Stimulated activated CD4-positive, alpha-beta T cell treated with anti-CD3 and anti-CD28 coated beads, Interleukin-12 subunit alpha, Interleukin-12 subunit beta, amount 100 ng/mL, for 48 hours (primary cell): ENCODE measurements around the gene PARP1.
"Not testable (repeated sequence)": the region's sequence is repeated elsewhere in the genome, so short reads cannot be mapped to it uniquely, and the experiment has no call there.

Experiments used
- DNase-seq, 3 donors: peaks; one replicate each; pipeline ENCODE4 v3.0.0-alpha.2; 2020; ENCODE audit warnings: low read depth in 2 of 3, low spot score in 1 of 3

PARP1 gene

DNA sequence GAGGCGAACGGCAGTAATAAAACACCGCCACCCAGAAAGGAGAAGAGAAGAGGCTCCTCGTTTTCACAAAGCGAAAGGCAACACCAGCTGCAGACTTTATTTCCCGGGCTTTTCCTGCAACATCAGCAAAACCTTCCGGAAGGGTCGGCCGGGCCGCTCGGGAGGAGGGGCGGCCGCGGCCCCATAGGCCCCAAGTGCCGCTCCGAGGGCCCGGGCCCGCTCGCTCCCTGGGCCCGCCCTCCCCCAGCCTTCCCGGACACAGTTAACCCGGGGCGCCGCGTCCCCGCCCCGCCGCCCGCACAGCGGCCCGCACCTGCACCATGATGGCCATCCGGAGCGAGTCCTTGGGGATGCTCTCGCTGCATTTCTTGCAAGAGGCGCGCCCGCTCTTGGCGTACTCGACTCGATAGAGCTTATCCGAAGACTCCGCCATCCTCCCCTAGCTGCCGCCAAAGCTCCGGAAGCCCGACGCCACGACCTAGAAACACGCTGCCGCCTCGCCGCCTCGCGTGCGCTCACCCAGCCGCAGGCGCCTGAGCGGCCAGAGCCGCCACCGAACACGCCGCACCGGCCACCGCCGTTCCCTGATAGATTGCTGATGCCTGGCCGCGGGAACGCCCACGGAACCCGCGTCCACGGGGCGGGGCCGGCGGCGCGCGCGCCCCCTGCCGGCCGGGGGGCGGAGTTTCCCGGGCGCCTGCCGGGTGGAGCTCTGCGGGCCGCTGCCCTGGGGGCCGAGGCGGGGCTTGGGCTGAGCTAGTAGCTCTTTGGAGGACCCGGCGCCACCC, at the start of gene PARP1:
Gene PARP1, minus strand, starts transcription at position 597 of the 788 bp plus-strand sequence. Its CDS starts 164 bp downstream, at position 433.
- DNase-seq, result peak; percentile 81 to 84 (median 82)

- peak; percentile 23 to 46 (median 31) for DNase-seq
These were observed 49.4 kb upstream of the PARP1 start for GRCh38 chr1:226457307-226457712.

DNA sequence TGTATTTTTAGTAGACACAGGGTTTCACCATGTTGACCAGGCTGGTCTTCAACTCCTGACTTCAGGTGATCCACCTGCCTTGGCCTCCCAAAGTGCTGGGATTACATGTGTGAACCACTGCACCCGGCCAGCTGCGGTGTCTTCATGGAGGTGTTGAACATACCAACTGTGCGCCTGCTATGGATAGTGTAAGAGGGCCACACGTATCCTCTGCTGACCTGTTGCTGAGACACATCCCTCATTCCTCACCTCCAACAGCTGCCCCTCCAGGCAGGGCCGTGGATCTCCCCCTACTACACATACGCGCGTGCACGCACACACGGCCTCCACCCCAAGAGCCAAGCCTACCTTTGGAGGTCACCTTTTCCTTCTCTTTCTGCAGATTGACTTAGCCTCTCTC, 48.0 kb upstream of the PARP1 start:
- DNase-seq, result no peak

DNA sequence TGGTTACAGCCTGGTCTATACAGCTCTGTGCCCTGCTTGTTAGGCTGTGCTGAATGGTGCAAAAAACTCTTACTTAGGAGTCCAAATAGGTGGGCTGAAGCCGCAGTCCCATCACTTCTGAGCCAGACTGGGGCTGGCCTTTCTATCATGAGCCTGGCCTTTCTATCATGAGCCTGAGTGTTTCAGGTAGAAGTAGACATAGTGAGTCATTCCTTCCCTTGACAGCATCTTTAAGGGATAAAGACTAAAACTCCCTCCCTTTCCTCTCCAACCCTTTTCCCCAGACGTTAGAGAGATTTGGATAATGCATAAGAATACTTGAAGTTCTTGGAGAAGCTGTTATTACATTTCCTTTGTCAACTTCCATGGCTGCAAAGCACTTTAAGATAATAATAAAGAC, 46.5 kb upstream of the PARP1 start:
- DNase-seq, result no peak

DNA sequence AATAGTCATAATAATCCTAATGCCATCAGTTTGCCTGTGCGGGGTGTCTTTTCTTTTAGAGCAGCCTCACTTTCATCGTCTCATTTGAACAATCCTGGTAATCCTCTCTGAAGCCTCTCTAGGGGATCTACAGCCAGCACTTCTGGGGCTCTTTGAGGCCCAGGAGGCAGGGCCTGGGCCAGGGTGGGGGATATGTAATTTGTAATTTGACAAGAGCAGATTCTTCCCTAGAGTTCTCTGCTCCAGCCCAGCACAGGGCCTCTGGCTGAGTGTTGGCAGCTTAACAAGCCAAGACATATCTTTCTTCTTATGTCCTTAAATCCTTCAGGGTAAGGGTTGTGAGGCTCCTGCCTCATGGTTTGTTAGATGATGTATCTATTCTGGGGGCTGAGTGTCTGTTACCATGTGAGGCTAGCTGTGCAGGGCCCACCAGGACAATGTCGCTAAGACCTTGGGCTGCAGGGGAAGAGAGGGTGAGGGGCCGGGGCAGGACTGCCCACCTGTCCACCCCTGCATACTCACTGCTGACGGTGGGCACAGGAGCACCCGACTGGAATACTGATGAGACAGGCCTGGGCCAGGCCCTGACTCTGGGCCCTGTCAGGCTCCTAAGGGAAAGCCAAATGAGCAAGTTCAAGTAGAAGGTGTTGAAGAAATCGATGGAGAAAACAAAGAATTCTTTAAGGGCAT, 45.3 kb upstream of the PARP1 start:
- no peak for DNase-seq

GRCh38 chr1:226450688-226451087, 42.8 kb upstream of the PARP1 start:
- no peak for DNase-seq

DNA sequence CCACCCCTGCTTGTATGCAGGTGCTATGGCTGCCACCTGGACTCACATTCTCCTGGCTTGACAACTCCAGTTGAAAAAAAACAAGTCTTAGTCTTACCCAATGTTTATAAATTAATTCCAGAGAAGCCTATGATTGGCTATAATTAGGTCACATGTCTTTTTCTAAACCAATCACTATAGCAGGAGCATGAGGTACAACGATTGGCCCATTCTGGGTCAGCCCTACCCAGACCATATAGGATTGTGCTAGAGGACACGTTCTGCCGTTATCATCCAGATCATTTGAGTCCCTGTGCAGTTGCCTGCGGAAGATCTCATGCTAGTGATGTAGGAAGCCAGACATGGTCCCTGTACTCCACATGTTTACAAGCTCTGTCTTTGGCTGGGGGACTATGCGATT, 41.9 kb upstream of the PARP1 start:
- no peak for DNase-seq

DNA sequence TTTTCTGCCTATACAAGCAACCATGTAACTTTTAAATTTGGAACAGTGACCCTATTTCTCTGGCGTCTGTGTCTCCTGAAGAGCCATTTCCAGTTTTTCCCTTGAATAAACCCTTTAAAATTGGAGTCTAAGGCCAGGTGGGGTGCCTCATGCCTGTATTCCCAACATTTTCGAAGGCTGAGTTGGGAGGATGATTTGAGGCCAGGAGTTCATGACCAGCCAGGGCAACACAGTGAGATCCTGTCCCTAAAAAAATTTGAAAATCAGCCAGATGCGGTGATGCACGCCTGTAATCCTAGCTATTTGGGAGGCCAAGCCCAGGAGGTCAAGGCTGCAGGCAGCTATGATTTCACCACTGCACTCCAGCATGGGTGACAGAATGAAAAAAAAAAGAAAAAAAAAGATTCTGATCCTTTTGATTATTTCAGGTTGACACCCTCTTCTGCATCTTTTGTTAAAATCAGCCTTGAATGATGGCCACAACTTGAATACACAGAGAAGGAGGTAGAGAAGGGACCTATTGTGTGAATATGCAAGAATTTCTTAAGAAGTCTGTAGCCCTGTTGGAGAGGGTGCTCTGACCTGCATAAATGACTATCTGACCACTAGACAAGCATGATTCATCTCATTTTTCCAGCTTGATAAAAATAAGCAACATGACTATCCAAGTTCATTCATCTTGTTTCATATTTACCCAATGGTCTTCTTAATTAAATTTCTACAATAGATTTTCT, 40.2 kb upstream of the PARP1 start:
- DNase-seq, result no peak

DNA sequence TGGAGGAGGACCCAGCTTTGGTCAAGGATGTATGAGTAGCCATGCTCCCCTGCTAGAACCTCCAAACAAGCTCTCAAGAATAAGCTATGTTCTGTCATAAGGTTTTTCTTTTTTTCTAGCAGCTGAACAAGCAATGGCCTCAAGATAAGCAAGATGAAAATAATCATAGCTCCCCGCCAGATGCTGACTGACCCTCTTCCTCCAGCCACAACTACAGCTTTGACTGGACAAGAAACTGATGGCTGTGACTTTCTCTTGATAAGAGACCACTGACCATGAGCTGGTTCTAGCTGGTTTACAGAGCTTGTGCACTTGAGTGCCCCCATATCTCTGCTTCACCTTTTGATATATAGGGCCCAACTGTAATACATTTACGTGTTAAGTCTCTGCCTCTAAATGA, 38.2 kb upstream of the PARP1 start:
- DNase-seq, result no peak

DNA sequence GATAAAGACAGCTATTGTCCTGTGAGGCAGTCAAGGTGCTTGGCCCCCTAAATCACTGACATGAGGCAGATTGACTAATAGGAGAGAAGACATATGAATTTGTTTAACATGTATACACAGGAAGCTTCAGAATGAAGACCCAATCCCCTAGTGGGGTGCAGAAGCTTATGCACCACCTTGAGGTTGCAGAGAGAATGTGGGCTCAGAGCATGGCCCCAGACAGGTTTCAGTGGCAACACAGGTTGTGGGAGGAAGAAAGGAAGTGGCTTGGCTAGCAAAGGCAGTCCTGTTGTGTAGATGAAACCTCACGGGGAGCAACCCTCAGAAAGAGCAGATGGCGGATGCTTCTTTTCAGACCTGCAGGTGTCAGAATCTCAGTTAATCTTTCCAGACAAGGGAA, 37.0 kb upstream of the PARP1 start:
- peak in 2 of 3 donors; percentile 34 to 36 for DNase-seq

GRCh38 chr1:226443439-226443838, 35.5 kb upstream of the PARP1 start:
- no peak for DNase-seq

- no peak for DNase-seq
These were observed 35.1 kb upstream of the PARP1 start for GRCh38 chr1:226443033-226443432.

DNA sequence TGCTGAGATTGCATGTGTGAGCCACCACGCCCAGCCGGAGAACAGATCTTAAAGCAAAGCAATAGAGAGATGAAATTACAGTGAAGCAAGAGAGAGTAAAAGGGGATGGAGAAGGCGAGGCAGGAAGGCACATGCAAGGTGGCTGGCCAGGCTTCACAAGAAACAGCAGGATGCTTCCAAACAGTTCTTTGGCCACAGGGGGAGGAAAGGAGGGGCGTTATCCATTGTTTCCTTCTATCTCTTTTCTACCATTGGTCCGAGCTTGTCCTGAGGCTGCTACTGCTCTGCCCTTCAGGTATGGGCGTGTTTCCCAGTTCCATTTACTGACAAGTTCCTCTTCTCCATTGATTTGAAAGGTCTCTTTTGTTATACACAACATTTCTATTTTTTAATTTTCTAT, 33.7 kb upstream of the PARP1 start:
- no peak for DNase-seq

DNA sequence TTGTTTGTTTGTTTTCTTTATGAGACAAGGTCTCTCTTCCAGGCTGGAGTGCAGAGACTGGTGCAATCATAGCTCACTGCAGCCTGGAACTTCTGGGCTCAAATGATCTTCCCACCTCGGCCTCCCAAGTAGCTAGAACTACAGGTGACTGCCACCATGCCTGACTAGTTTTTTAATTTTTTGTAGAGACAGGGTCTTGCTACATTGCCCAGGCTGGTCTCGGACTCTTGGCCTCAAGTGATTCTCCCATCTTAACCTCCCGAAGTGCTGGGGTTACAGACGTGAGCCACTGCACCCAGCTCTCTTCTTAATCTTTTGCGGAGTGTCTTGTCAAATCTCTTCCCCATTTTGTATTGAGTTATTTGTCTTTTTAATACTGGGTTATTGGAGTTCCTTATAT, 32.6 kb upstream of the PARP1 start:
- no peak for DNase-seq

GRCh38 chr1:226438007-226438406, 30.1 kb upstream of the PARP1 start:
- DNase-seq, result no peak

DNA sequence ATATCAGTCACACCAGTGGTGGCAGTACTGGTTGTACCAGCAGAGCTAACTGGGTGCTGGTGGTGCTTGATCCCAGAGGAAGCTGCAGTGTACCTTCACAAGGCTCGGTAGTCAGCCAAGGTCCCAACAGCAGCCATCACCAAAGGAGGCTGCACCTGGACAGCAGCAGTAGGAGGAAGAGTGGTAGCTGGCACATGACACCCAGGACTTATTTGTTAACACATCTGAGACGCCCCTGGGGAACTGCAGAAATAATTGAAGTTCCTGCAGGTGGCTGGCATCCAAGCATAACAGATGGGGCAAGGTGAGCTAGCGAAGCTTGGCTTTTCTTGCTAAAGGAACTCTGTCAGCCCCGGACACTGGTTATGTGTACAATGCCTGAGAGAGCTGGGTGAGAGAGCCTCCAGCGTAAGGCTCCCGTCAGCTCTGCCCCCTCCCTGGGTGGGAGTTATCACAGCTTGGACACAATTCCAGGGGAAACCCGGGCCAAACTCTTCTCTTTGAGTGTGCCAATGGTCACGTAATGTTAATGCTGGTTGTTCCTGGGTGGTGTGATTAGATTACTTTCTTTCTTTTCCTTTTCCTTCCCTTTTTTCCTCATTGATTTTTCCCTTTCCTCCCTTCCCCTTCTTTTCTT, 29.1 kb upstream of the PARP1 start:
- DNase-seq, result no peak

GRCh38 chr1:226436472-226436854, 28.6 kb upstream of the PARP1 start:
- DNase-seq, result no peak

GRCh38 chr1:226433341-226433720, 25.4 kb upstream of the PARP1 start:
- no peak for DNase-seq

DNA sequence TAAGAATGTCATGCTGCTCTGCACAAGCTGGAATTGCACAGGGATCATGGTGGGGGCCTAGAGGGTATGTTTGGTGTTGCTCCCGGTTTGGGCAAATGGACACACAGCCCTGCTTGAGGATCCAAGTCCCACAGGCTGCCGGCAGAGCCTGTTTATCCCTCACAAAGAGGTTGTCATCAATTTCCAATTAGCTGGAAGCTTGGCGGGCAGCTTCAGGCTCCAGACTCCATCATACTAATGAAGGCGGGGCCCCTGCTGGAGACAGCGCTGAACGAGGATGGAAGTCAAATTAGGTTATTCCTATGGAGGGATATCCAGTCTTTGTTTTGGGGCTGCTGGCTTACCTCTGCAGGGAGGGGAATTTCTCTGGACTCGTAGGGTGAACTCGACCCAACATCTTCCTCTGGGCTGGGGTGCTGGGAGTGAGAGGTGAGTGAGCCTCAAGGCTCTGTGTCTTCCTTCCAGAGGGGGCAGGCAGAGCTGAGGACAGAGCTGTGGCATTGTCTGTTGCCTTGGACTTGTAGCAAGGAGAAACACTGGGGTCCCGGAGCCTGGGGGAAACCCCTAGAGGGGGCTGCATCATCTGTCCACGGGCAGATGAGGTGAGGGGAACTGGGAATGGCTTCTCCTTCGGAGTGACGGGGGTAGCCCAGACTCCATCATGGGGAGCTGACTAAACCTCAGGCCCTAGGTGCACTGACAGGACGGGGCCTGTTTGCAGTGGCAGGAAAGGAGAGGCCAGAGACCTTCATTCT, 24.9 kb upstream of the PARP1 start:
- DNase-seq, result no peak

DNA sequence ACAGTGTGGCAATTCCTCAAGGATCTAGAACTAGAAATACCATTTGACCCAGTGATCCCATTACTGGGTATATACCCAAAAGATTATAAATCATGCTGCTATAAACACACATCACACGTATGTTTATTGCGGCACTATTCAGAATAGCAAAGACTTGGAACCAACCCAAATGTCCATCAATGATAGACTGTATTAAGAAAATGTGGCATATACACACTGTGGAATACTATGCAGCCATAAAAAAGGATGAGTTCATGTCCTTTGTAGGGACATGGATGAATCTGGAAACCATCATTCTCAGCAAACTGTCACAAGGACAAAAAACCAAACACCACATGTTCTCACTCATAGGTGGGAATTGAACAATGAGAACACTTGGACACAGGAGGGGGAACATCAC, 24.0 kb upstream of the PARP1 start:
- DNase-seq, result not testable (repeated sequence)
